ENCODE data around the gene RAPSN.

Gene RAPSN

DNA sequence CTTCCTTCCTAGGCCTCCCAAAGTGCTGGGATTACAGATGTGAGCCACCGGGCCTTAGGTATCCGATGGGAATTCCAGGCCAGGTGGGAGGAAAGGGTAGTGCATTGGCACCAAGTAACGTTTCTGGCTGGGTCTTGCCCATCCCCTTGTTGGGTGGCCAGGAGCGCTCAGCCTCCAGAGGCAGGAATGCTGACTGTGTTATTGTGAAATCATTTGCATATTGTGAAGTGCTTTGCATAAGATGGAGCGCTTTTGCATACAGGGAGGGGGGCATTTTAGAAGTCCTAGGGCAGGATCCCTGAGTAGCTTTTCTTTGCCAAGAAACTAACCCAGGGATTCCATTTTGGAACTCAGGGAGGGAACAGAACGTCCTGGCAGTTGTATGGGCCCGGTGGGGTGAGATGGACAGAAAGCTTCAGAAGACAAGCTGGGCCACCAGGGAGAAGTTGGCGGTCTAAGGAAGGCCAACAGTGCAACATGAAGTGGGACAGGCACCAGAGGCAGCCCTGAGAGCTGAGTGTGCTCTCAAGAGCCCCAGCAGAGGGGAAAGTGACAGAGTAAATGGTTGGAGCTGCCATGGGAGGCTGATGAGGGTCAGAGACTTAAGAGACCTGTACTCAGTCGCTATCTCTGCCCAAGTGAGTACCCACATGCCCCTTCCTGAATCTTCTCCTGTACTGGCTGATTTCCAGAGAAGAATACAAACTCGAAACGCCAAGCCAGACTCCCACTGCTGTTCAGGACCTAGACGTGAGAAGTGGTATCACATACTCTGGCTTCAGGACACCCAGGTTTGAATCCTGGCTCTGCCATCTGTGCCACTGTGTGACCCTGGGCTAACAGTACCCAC, 41.8 kb downstream of the RAPSN start:
- peak in 1 of 6 experiments; percentile 36 for DNase-seq

DNA sequence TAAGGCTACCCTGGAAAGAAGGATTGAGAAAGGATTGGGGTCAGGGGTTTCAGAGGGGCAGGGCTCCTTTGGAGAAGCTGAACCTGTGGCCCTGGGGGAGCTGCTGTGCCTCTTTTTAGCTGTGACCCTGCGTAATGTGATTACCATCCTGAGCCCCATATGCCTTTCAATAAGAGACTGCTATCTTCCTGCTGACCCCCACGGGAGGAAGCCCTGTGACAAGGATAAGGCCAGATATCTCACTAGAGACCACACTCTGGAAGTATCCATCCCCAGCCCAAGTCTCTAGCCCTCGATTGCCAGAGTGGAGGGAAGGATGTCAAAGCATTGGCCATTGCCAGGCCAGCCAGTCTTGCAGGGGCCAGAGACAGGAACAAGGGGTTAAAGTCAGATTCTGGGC, 45.4 kb downstream of the RAPSN start:
- no peak for DNase-seq

DNA sequence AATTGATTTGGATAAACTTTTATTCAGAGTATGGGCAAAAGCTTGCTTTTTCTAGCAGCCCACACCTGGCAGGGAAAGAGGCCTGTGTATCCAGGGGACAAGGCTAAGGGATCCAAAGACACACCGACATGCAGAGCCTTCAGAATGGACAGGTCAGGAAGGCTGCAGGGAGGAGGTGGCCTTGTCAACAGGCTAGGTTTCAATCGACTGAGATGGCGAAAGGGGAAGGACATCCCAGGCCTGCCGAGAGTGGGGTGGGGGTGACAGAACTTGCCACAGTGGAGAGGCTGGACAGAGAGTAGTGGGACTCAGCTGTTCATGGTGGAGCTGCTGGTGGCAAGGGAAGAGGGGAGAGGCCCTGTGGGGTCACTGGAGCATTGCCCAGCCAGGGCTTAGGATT, 45.8 kb downstream of the RAPSN start:
- no peak for DNase-seq

GRCh38 chr11:47400768-47401279, 48.1 kb downstream of the RAPSN start:
- no peak for DNase-seq

GRCh38 chr11:47399860-47400767, 48.8 kb downstream of the RAPSN start:
- DNase-seq, result peak; percentile 19 to 66 (median 51)

GRCh38 chr11:47398551-47398950, 50.4 kb downstream of the RAPSN start:
- no peak for DNase-seq

- DNase-seq, result no peak
Observed at GRCh38 chr11:47398011-47398410, 50.9 kb downstream of the RAPSN start.

- no peak for DNase-seq
Observed at GRCh38 chr11:47396049-47396320, 53.0 kb downstream of the RAPSN start.

DNA sequence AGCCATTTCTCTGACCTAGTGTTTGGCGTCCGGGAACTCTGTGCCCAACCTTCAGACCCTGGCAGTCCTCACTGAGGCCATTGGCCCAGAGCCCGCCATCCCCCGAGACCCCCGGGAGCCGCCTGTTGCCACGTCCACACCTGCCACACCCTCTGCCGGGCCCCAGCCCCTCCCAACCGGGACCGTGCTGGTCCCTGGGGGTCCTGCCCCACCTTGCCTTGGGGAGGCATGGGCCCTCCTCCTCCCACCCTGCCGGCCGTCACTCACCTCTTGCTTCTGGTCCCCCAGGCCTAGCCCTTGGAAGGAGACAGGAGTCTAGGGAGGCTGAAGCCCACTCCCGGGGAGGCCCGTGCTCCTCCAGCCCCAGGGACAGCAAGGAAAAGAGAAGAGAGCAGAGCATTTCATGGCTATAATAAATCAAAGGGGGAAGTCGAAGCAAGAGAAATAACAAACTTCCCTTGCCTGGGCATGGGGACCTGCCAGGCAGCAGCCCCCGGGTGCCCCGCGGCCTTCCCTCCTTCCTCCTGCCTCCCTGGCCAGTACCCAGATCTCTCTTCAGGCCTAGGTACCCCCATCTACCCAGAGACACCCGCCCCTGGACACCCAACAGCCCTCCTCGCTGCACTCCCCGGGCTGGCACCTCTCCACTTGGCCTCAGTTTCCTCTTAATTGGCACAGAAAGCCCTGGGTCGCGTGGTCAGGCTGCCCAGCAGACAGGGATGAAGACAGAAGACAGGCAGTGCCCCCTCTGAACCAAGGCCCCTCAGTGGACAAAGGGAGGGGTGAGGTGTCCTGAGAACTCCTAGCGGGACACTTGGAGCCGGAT, 53.5 kb downstream of the RAPSN start:
- no peak for DNase-seq

DNA sequence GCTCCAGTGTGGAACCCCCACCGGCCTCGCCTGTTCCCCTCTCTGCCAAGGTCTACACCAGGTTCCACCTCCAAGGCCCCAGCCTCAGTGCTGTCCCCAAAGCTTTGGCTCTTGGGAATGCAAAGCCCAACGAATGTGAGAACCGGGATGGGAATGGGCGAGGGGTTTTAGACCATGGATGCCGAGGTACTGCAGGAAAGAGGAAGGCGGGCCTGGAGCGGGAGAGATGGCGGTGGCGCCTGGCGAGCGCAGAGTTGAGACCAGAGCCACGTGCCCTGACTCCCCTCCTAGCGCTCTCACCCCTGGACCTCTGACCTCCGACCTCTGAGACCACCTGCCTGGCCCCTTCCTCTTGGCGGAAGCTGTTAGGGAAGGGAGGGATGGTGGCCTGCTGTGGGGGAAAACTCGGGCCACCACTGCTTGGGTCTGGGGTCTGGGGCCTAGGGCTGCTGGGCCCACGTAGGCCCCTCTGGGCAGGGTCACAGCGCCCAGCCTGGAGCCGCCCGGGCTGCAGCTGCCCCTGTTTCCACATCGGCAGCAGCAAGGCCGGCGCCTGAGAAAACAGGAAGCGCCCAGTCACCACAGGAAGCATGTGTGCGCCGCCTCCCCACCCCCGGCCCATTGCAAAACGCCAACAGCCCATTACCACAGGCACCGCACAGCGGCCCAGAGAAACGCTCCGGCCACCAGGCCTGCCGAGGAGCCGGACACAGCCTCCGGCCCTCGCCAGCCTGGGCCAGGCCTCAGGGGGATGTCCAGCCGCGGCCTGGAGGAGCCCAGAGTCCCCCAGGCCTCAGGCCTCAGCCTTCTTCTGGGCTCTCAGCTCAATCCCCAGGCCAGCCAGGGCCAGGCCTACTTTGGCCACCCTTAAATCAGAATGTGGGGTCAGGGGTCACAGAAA, 54.4 kb downstream of the RAPSN start:
- DNase-seq, result peak in 5 of 6 experiments; percentile 15 to 60 (median 41)

- no peak for DNase-seq
Observed at GRCh38 chr11:47394050-47394321, 55.0 kb downstream of the RAPSN start.

DNA sequence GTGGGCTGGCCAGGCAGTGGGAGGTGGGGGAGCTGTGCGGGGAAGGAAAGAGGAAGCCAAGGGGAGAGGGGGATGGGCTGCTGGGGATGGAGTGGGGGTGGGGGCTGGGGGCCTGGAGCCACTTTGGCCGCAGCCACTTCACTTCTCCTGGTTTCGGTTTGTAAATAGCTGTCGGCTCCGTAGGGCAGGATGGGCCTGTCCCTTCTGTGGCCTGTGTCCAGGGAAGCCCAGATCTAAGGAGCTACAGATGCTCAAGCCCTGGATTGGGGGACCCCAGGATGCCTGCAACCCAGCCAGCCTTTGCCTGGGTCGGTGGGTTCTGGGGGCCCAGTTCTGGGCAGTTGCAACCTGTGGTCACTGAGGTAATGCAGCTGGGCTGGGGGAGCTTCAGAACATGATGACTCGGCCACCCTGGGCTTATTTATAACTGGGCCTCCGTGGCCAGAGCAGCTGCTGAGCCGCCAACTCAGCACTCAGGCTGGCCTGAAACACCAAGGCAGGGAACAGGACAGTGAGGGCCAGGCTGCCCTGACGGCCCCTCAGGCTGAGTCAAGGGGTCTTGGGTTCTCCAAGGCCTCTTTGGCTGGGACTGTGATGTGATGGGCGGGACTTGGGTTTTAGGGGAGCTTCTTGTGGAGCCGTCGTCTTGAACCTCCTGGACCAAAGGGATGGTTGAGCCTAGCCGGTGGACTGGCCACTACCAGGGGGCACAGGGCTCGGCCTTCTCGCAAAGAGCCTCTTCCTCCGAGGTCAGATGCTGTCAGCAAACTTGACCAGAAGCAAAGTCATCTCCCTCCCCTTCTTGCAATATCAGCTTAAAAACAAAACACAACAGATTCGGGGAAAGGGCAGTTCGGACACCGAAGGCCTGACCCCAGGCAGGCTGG, 55.5 kb downstream of the RAPSN start:
- DNase-seq, result no peak

GRCh38 chr11:47392546-47393162, 56.3 kb downstream of the RAPSN start:
- no peak for DNase-seq

DNA sequence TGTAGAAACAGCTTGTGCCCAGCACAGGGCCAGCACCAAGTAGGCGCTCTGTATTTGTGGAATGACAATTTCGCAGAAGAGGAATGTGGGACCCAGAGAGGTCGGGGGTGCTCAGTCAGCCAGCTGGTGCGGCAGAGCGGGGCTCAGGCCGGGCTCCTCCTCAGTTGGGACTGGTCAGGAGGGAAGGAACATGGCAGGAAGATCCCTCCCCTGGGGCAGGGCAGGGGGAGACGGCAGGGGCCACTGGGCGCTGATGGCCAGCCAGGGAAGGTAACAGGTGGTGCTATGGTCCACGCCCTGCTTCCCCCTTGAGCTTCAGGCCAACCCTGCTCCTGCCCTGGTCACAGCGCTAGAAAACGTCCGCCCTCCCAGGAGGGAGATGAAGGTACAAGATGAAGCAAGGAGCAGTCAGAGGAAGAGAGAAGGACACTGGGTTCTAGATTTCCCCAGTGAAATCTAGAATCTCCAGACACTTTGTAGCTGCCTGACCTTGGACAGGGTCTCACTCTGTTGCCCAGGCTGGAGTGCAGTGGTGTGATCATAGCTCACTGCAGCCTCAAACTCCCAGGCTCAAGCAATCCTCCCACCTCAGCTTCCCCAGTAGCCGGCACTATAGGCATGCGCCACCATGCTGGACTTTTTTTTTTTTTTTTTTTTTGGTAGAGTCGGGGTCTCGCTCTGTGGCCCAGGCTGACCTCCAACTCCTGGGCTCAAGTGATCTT, 57.1 kb downstream of the RAPSN start:
- no peak for DNase-seq

DNA sequence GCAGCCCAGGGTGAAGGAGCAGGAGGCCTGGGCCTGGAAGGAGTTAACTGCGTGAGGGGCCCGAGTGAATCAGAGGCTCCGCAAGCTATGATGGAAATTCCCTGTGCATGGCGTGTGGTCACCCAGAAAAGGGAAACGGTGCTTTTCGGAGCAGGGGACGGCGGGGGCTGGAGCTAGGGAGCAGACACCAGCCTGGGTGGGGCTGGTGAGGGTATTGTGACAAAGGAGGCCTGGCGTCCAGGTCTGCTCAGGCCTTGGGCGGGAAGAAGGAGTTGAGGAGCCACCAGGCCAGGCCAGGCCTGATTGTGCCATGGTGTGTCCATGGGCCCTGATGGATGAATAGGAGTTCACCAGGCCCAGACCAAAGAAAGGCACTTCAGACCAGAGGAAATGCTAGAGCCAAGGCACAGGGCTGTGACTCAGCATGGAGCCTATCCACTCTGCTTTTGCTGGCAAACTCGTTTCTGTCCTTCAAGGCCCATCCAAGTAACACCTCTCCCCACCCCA, 57.8 kb downstream of the RAPSN start:
- no peak for DNase-seq

- DNase-seq, result no peak
Observed at GRCh38 chr11:47390422-47390760, 58.5 kb downstream of the RAPSN start.

DNA sequence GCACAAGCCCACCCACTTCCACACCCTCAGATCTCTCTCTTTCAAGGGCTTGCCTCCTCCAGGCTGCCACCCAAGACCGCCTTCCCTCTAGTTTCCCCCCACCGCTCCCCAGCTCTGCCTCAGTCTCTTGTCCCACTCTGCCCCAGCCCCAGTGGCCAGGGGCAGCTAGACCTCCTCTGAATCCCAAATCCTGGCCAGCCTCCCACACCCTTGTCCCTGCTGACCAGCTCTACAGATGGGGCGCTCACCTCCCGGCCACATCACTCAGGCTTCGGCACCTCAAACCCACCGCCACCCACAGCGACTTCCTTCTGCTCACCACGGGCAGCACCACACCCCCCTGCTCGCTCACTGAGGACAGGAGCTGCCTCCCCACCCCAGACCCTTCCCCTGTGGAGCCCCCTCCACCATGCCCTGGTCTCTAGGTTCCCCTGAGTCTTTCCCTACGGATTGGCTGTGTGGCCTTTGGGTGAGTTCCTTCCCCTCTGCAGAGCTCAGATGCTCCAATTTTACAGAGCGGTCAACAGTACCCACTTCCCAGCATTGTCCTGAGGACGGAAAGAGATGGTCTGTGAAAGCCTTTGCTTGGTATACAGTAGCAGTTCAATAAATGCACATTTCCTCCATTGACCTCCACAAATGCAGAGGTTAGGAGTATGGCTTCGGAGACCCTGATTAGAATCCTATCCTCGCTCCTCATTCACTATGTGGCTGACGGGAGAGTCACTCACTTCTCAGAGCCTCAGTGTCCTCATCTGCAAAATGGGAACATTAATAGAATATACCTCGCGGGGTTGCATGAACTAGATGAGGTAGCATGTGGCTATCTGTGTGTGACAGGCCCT, 59.1 kb downstream of the RAPSN start:
- DNase-seq, result no peak

DNA sequence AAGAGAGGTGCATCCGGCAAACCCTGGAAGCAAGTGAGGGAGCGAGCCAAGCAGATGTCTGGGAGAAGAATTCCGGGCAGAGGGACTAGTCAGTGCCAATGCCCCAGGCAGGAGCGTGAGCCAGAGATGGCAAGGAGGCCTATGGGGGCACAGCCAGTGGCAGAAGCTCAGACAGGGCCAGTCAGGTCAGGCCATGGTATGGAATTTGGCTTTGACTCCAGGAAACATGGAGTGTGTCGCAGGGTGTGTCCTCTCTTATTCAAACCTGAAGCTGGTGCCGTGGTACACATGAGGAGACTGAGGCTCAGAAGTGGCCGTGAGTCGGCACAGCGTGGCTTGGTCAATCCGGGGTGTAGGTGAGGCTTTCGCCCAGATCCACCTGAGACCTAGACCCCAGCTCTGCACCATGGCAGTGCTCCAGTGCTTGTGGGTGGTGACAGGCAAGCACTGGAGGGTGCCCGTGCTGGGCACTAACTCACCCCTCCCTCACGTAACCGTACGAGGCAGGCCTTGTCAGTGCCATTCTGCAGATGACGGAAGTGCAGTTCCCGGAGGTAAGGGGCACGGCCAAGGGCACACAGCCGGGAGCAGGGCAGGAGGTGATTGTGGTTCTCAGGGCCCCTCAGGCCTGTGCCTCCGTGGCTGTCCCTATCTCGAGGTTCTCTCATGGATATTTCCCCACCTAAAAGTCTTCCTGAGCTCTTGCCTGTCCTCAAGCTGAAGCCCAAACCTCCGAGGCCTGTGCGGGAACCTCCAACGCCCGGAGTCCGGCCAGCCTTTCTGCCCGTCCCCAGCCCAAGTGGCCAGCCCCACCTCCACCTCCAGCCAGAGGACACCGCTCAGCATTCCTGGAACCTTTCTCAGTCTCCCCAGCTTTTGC, 60.0 kb downstream of the RAPSN start:
- DNase-seq, result no peak

Data from stimulated activated naive CD4-positive, alpha-beta T cell (primary cell).